Erythroblast (primary cell): ENCODE results near the gene LSM12.

ENCODE experiments used
- GATA1 ChIP-seq: IDR thresholded peaks from 2 replicates; pipeline ENCODE4 v1.6.1; 2011; ENCODE audit warnings: low read depth, mild to moderate bottlenecking, control low read depth, low read length, moderate library complexity
- POLR2A ChIP-seq: IDR thresholded peaks from 2 replicates; pipeline ENCODE4 v1.6.1; 2011; ENCODE audit warnings: mild to moderate bottlenecking, low read length

GRCh38 chr17:43984521-43984920 is 82.0 kb downstream of the LSM12 start:
- TF ChIP-seq POLR2A (no peak), GATA1 (no peak)
